Transverse colon (tissue), 4 donors: ENCODE data around the gene MVB12A. TPM values are rescaled to one million over a fixed set of nuclear protein-coding genes. Genes with fewer than 3 reads are reported as not detected.

Experiments used
- DNase-seq: peaks from one replicate; pipeline ENCODE4 v3.0.0-alpha.2; 2019
- H3K27ac ChIP-seq, 4 donors: fragments of 200-600 bp; sonication (generic); 2 replicates each; pipeline ENCODE4 v1.5.1; 2016 to 2018; ENCODE audit warnings: inconsistent platforms in 4 of 4
- H3K27me3 ChIP-seq: fragments of 200-600 bp; sonication (generic); 2 replicates; pipeline ENCODE4 v1.5.1; 2017; ENCODE audit warnings: inconsistent platforms
- H3K36me3 ChIP-seq, 4 donors: fragments of 200-600 bp; sonication (generic); 2 replicates each; pipeline ENCODE4 v1.5.1; 2017 to 2019; ENCODE audit warnings: inconsistent platforms in 4 of 4
- H3K4me1 ChIP-seq, 4 donors: fragments of 200-600 bp; sonication (generic); 2 replicates each; pipeline ENCODE4 v1.5.1; 2017 to 2020; ENCODE audit warnings: inconsistent platforms in 4 of 4
- H3K4me3 ChIP-seq, 4 donors: fragments of 200-600 bp; sonication (generic); 1 replicate in 1 of 4; 2 replicates in 3 of 4; pipeline versions ENCODE4 v1.5.1 to v1.6.1; 2017 to 2019; ENCODE audit warnings: inconsistent platforms in 4 of 4
- H3K9me3 ChIP-seq, 2 donors: fragments of 200-600 bp; sonication (generic); 2 replicates each; pipeline ENCODE4 v1.5.1; 2017 to 2019; ENCODE audit warnings: inconsistent platforms in 2 of 2
- EP300 ChIP-seq: sonication (generic); formaldehyde crosslinking; IDR thresholded peaks from one replicate; pipeline ENCODE4 v1.6.1; 2017; ENCODE audit warnings: antibody characterized with exemption, low read depth
- POLR2A ChIP-seq: fragments of 450-650 bp; IDR thresholded peaks from one replicate; pipeline ENCODE4 v1.6.1; 2016; ENCODE audit warnings: antibody characterized with exemption, mild to moderate bottlenecking, moderate library complexity
- POLR2AphosphoS5 ChIP-seq, 3 donors: sonication (generic); formaldehyde crosslinking; IDR thresholded peaks; one replicate each; pipeline ENCODE4 v1.6.1; 2016; ENCODE audit warnings: antibody characterized with exemption in 3 of 3
- WGBS, 2 donors: methylation state at CpG; one replicate each; pipeline ENCODE4 v1.1.5; 2018; ENCODE audit warnings: low coverage in 1 of 2; 5-methylcytosine and 5-hydroxymethylcytosine counted together
- in situ Hi-C, 4 donors: fragments of 200-750 bp; cut with MboI; loops; one replicate each; pipeline versions ENCODE4 v1.15.0 to v1.15.1; 2017; ENCODE audit warnings: low sequenced_read_pairs in 3 of 4, low pct_ligation_motif_present in 1 of 4, low pct_unique_long_range_greater_than_20kb in 1 of 4
- intact Hi-C: fragments of 100-400 bp; cut with DNase I; formaldehyde crosslinking; loops from one replicate; pipeline ENCODE4 v1.15.1; 2023; ENCODE audit warnings: low total_unique reads
- total RNA-seq, 4 donors: library from RNA; depleted of rRNA; stranded (reverse); fragments of >200 nt; gene quantifications; one replicate each; pipeline ENCODE4 v1.1.0, GENCODE V29; 2016
- TF ChIP-seq, protein P1 (sequence below), 5 experiments: fragments of 200-600 bp in 3 of 5; fragments of 450-650 bp in 2 of 5; sonication (generic) in 3 of 5; IDR thresholded peaks; 1 replicate in 2 of 5; 2 replicates in 3 of 5; pipeline ENCODE4 v1.5.1; 2016 to 2017; ENCODE audit warnings: antibody characterized with exemption in 5 of 5, inconsistent platforms in 3 of 5, mild to moderate bottlenecking in 2 of 5, moderate library complexity in 1 of 5

Gene MVB12A
- total RNA-seq, 4 donors from 2014 or later: 22.9 to 84.2 (median 83.1) TPM

DNA sequence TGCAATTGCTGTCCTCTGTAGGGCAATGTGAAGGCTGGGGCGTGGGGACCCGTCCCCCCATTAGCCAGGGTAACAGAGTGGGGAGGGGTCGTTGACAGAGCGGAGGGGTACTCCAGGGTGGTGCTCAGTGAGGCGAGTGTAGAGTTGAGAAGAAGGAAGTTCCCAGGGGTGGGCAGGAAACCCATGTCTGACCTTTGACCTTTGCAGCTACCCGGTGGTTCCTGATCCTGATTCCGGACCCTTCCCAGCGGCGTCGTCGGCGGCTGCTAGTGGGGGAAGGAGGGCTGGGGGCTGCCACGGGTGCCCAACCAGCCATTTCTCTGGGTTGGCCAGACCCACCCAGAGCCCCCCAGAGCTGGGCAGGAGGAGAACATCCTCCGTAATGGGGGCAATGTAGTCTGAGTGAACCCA is 40.6 kb upstream of the MVB12A start:
- intact Hi-C loops: no loop called here
- TF ChIP-seq, protein P1, sequence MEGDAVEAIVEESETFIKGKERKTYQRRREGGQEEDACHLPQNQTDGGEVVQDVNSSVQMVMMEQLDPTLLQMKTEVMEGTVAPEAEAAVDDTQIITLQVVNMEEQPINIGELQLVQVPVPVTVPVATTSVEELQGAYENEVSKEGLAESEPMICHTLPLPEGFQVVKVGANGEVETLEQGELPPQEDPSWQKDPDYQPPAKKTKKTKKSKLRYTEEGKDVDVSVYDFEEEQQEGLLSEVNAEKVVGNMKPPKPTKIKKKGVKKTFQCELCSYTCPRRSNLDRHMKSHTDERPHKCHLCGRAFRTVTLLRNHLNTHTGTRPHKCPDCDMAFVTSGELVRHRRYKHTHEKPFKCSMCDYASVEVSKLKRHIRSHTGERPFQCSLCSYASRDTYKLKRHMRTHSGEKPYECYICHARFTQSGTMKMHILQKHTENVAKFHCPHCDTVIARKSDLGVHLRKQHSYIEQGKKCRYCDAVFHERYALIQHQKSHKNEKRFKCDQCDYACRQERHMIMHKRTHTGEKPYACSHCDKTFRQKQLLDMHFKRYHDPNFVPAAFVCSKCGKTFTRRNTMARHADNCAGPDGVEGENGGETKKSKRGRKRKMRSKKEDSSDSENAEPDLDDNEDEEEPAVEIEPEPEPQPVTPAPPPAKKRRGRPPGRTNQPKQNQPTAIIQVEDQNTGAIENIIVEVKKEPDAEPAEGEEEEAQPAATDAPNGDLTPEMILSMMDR (IDR thresholded peaks at IDR 0.05): no peak
- TF ChIP-seq EP300 (no peak), POLR2AphosphoS5 (IDR thresholded peaks at IDR 0.05) (no peak), POLR2A (no peak)
- in situ Hi-C loops: no loop called here

DNA sequence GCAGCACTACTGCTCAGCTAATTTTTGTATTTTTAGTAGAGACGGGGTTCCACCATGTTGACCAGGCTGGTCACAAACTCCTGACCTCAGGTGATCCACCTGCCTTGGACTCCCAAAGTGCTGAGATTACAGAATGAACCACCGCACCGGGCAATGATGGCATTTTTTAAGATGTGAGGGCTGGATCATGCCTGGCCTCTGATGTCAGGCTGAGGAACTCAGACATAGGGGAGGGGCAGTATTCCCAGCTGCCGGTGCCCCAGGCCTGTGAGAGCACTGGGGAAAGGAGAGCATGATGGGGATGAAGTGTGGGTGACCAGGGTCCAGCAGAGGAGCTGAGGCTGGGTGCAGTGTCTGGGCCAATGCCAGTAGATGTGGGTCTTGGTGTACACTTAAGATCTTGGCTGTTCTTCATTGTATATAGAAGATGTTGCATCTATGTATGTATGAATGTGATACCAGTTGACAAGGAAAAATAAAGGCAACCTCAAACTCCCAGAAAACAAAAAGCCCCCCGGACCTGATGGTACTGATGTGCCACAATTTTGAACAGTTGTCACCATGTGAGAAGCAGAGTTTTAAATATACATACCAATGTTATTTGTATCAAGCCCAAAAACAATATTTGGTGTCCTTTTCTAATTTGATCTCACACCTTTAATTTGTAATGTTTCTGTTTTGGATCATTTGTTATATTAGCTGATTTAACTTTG is 39.3 kb upstream of the MVB12A start:
- in situ Hi-C loops: no loop called here
- peaks cover 5% of the 10 kb centered on the region for H3K27me3 ChIP-seq
- peaks cover 0 to 7% (median 2%) of the 10 kb centered on the region in 4 donors for H3K4me1 ChIP-seq
- TF ChIP-seq EP300: no peak
- TF ChIP-seq POLR2A: no peak
- no peak for TF ChIP-seq POLR2AphosphoS5 (IDR thresholded peaks at IDR 0.05)
- TF ChIP-seq, protein P1 (IDR thresholded peaks at IDR 0.05): no peak
- H3K27ac ChIP-seq: no peak overlapping the region
- whole genome bisulfite sequencing, 2 donors: 97 to 100% methylated on average over 1 to 5 of the region's 5 CpGs
- intact Hi-C loops: no loop called here
- no peak for DNase-seq
- no peak overlapping the region for H3K4me3 ChIP-seq
- no peaks in the 10 kb centered on the region for H3K9me3 ChIP-seq
- H3K36me3 ChIP-seq: no peaks in the 10 kb centered on the region

More for the DNA sequence above, 40.6 kb upstream of the MVB12A start:
- H3K9me3 ChIP-seq: no peaks in the 10 kb centered on the region
- peaks cover 5% of the 10 kb centered on the region for H3K27me3 ChIP-seq
- WGBS, 2 donors: 34% methylated on average over 3 of the region's 14 CpGs; no CpG with 5 or more reads in 1 of the 2 donors
- H3K4me1 ChIP-seq: peaks cover 0 to 7% (median 2%) of the 10 kb centered on the region in 4 donors
- H3K36me3 ChIP-seq: no peaks in the 10 kb centered on the region
- H3K27ac ChIP-seq: no peak overlapping the region
- H3K4me3 ChIP-seq: no peak overlapping the region
- no peak for DNase-seq

DNA sequence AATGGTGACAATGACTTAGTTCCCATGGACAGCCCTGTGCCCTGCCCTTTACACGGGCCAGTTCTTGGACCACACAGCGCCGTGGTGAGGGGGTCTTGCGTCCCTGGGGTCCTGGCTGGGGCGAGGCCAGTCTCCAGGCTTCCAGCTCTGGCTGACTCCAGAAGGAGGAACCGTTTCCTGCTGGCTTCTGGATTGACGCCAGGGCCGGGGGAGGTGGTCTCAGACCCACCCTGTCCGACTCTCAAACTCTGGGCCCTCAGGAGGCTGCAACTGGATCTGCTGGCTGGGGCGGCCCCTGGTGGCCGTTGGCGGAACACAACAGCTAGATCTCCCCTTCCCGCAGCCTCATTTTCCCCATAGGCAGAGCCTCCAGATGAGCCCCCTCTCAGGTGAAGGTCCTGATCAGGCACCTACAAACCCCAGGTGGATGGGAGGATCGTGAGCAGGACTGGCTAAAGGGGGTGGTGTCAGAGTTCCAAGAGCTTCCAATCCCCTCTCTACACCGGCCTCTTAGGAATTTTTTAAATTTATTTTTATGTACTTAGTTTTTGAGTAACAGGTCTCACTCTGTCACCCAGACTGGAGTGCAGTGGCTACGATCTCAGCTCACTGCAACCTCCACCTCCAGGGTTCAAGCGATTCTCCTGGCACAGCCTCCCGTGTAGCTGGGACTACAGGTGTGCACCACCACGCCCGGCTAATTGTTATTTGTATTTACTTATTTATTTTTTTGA is 33.8 kb upstream of the MVB12A start:
- peak; percentile 68 for DNase-seq
- Histone ChIP-seq H3K36me3 (no peaks in the 10 kb centered on the region), H3K27ac (no peak overlapping the region), H3K27me3 (peaks cover 14% of the 10 kb centered on the region), H3K9me3 (no peaks in the 10 kb centered on the region), H3K4me1 (peaks cover 0 to 14% (median 5%) of the 10 kb centered on the region in 4 donors), H3K4me3 (no peak overlapping the region)
- WGBS, 2 donors: 36 to 90% methylated on average over 4 to 18 of the region's 20 CpGs
- TF ChIP-seq, protein P1 (IDR thresholded peaks at IDR 0.05): peak; percentile 84 to 93 (median 91)
- TF ChIP-seq EP300: no peak
- in situ Hi-C loops: loop anchor here in 2 of 4 donors (5.0 kb wide), 1 partner anchor 39 kb away; no protein-coding TSS in a partner anchor
- intact Hi-C loops: loop anchor here (2.0 kb wide), 1 partner anchor 39 kb away; no protein-coding TSS in a partner anchor

DNA sequence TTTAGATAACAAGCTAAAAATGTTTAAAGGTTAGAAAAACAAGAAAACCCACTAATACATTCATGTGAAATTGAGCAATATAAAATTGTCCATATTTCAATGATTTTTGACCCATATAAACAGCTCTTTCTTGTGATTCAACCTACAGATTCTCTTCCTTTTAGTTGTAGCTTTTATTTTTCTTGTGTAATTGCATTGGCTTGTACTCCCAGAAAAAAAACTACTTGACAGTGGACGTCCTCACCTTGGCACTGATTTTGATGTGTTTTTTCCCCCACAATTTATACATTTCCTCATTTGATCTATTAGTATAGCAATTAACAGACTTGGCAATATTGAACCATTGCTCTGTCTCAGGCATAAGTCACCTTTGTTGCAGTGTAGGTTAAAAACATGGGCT is 30.6 kb upstream of the MVB12A start:
- WGBS, 2 donors: 40 to 48% methylated on average over 1 of the region's 1 CpG
- in situ Hi-C loops (loop anchor here in 2 of 4 donors (5.0 kb wide), 1 partner anchor 42 kb away; no protein-coding TSS in a partner anchor), intact Hi-C loops (loop anchor here (1.0 kb wide), 1 partner anchor 30 kb away; no protein-coding TSS in a partner anchor)
- H3K36me3 ChIP-seq: no peaks in the 10 kb centered on the region
- no peak for DNase-seq
- H3K4me1 ChIP-seq: peaks cover 0 to 16% (median 11%) of the 10 kb centered on the region in 4 donors
- TF ChIP-seq, protein P1 (IDR thresholded peaks at IDR 0.05): no peak
- TF ChIP-seq EP300 (no peak), POLR2AphosphoS5 (IDR thresholded peaks at IDR 0.05) (no peak), POLR2A (no peak)
- H3K27ac ChIP-seq: no peak overlapping the region
- H3K4me3 ChIP-seq: no peak overlapping the region
- H3K27me3 ChIP-seq: peaks cover 35% of the 10 kb centered on the region
- no peaks in the 10 kb centered on the region for H3K9me3 ChIP-seq
